Omental fat pad (tissue), 4 donors: ENCODE measurements around the gene SEZ6L2. TPM values are rescaled to one million over a fixed set of nuclear protein-coding genes. Genes with fewer than 3 reads are reported as not detected.
"Not testable (repeated sequence)": the region's sequence is repeated elsewhere in the genome, so short reads cannot be mapped to it uniquely, and the experiment has no call there.

Experiments used
- ATAC-seq: fragments of 150-250 bp; one replicate; pipeline ENCODE4 v1.9.1; 2016; ENCODE audit warnings: mild to moderate bottlenecking, moderate library complexity; ENCODE audit not compliant: low FRiP score
- DNase-seq: peaks from one replicate; pipeline ENCODE4 v3.0.0-alpha.2; 2019; ENCODE audit warnings: low spot score
- total RNA-seq, 4 donors: library from RNA; depleted of rRNA; stranded (reverse); fragments of >200 nt; gene quantifications; one replicate each; pipeline ENCODE4 v1.1.0, GENCODE V29; 2016
- TF ChIP-seq, protein P1 (sequence below), 3 donors: fragments of 450-650 bp; IDR thresholded peaks; one replicate each; pipeline ENCODE4 v1.5.1; 2016 to 2017; ENCODE audit warnings: antibody characterized with exemption in 3 of 3, mild to moderate bottlenecking in 3 of 3, moderate library complexity in 2 of 3

The SEZ6L2 gene
- total RNA-seq, 4 donors from 2014 or later, result 0.63 to 11.5 (median 4.2) TPM

GRCh38 chr16:29834079-29834478 lies 65.3 kb downstream of the SEZ6L2 start:
- DNase-seq, result no peak
- ATAC-seq, result no peak
- TF ChIP-seq, protein P1, sequence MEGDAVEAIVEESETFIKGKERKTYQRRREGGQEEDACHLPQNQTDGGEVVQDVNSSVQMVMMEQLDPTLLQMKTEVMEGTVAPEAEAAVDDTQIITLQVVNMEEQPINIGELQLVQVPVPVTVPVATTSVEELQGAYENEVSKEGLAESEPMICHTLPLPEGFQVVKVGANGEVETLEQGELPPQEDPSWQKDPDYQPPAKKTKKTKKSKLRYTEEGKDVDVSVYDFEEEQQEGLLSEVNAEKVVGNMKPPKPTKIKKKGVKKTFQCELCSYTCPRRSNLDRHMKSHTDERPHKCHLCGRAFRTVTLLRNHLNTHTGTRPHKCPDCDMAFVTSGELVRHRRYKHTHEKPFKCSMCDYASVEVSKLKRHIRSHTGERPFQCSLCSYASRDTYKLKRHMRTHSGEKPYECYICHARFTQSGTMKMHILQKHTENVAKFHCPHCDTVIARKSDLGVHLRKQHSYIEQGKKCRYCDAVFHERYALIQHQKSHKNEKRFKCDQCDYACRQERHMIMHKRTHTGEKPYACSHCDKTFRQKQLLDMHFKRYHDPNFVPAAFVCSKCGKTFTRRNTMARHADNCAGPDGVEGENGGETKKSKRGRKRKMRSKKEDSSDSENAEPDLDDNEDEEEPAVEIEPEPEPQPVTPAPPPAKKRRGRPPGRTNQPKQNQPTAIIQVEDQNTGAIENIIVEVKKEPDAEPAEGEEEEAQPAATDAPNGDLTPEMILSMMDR (IDR thresholded peaks at IDR 0.05), result no peak

DNA sequence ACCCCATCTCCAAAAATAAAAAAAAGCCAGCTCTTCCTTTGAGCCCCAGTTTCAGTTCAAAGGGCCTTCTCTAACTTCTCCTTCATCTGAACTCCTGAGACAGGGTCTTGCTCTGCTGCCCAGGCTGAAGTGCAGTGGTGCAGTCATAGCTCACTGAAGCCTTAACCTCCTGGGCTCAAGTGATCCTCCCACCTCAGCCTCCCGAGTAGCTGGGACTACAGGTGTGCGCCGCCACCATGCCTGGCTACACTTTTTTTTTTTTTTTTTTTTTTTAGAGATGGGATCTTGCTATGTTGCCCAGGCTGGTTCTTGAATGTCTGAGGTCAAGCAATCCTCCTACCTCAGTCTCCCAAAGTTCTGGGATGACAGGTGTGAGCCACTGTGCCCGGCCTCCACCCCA lies 66.1 kb downstream of the SEZ6L2 start:
- DNase-seq, ATAC-seq: not testable (repeated sequence)

DNA sequence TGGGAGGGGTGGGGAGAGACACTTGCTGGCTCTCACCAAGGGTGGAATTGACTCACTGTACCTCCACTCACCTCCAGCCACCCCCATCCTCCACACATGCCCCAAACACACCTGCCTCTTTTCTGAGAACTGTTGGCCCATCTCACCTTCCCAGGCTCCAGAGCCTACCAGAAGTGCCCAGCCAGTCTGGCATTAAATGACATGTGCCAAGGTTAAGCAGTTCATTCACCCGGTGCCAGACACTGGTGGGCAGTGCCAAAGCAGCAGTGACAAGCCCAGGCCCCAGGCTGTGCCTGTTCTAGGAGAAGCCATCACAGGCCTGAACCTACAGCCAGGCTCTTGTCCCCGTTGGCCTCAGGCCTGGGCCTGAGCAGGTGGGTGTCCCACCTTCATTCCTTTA lies 67.9 kb downstream of the SEZ6L2 start:
- ATAC-seq (no peak), DNase-seq (no peak)
- TF ChIP-seq, protein P1 (IDR thresholded peaks at IDR 0.05), result no peak

GRCh38 chr16:29830774-29831173 lies 68.6 kb downstream of the SEZ6L2 start:
- no peak for ATAC-seq
- TF ChIP-seq, protein P1 (IDR thresholded peaks at IDR 0.05), result no peak
- no peak for DNase-seq

DNA sequence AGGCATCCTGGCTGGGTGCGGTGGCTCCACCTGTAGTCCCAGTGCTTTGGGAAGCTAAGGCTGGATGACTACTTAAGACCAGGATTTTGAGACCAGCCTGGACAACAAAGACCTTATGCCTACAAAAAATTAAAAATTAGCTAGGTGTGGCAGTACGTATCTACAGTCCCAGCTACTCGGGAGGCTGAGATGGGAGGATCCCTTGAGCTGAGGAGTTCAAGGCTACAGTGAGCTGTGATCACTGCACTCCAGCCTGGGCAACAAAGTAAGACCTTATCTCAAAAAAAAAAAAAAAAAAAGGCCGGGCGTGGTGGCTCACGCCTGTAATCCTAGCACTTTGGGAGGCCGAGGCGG lies 73.0 kb downstream of the SEZ6L2 start:
- DNase-seq, result no peak
- ATAC-seq, result no peak
- TF ChIP-seq, protein P1 (IDR thresholded peaks at IDR 0.05), result no peak

GRCh38 chr16:29825145-29826044 lies 74.0 kb downstream of the SEZ6L2 start:
- DNase-seq (no peak), ATAC-seq (peak; percentile 26)
- TF ChIP-seq, protein P1 (IDR thresholded peaks at IDR 0.05), result no peak

- ATAC-seq, result no peak
- no peak for DNase-seq
- TF ChIP-seq, protein P1 (IDR thresholded peaks at IDR 0.05), result no peak
These were observed 74.7 kb downstream of the SEZ6L2 start for GRCh38 chr16:29824589-29825144.
